GM23338 (cell line): ENCODE measurements around the gene OTOG. TPM values are rescaled to one million over a fixed set of nuclear protein-coding genes. Genes with fewer than 3 reads are reported as not detected.

ENCODE experiments used
- ATAC-seq: fragments of 200-7000 bp; cut with Tn5 transposase; 3 replicates; pipeline ENCODE4 v1.9.1; 2020
- DNase-seq: peaks from one replicate; pipeline ENCODE4 v3.0.0-alpha.2; 2015; ENCODE audit warnings: low spot score
- H2AFZ ChIP-seq: fragments of 200-600 bp; sonication (generic); 2 replicates; pipeline ENCODE4 v1.8.0; 2016; ENCODE audit warnings: antibody characterized with exemption, mild to moderate bottlenecking, moderate library complexity
- H3F3A ChIP-seq: fragments of 200-600 bp; sonication (generic); replicated peaks from 2 replicates; pipeline ENCODE4 v1.8.0; 2017; ENCODE audit warnings: antibody characterized with exemption, mixed run types, low read depth
- H3K27ac ChIP-seq: fragments of 200-600 bp; sonication (generic); 2 replicates; pipeline ENCODE4 v1.6.1; 2016; ENCODE audit warnings: low read depth
- H3K27me3 ChIP-seq: fragments of 200-600 bp; sonication (generic); 2 replicates; pipeline ENCODE4 v1.8.0; 2016; ENCODE audit warnings: mild to moderate bottlenecking, mixed run types, moderate library complexity; ENCODE audit not compliant: insufficient read depth
- H3K36me3 ChIP-seq: fragments of 200-600 bp; sonication (generic); 2 replicates; pipeline ENCODE4 v1.8.0; 2016; ENCODE audit warnings: mild to moderate bottlenecking; ENCODE audit not compliant: insufficient read depth
- H3K4me1 ChIP-seq: fragments of 200-600 bp; sonication (generic); 2 replicates; pipeline ENCODE4 v1.8.0; 2016; ENCODE audit warnings: mild to moderate bottlenecking, moderate library complexity; ENCODE audit not compliant: insufficient read depth
- H3K4me2 ChIP-seq: fragments of 200-600 bp; sonication (generic); 2 replicates; pipeline ENCODE4 v1.7.1; 2017; ENCODE audit warnings: mixed run types
- H3K4me3 ChIP-seq: fragments of 200-600 bp; sonication (generic); 2 replicates; pipeline ENCODE4 v1.6.1; 2016; ENCODE audit warnings: mixed run types
- H3K79me2 ChIP-seq: fragments of 200-600 bp; sonication (generic); replicated peaks from 2 replicates; pipeline ENCODE4 v1.8.0; 2017; ENCODE audit warnings: mild to moderate bottlenecking; ENCODE audit not compliant: insufficient read depth
- H3K9me2 ChIP-seq: fragments of 200-600 bp; sonication (generic); 2 replicates; pipeline ENCODE4 v1.8.0; 2017; ENCODE audit not compliant: insufficient read depth
- H4K20me1 ChIP-seq: fragments of 200-600 bp; sonication (generic); replicated peaks from 2 replicates; pipeline ENCODE4 v1.8.0; 2017; ENCODE audit warnings: mild to moderate bottlenecking; ENCODE audit not compliant: insufficient read depth
- H3K27ac Mint-ChIP-seq: 2 replicates; pipeline ENCODE4 v1.8.0; 2020; ENCODE audit warnings: inconsistent platforms, mild to moderate bottlenecking, moderate library complexity, mixed read lengths
- H3K27me3 Mint-ChIP-seq: 3 replicates; pipeline ENCODE4 v1.8.0; 2022; ENCODE audit warnings: low read depth, mild to moderate bottlenecking, moderate library complexity, mixed read lengths, inconsistent platforms; ENCODE audit not compliant: insufficient read depth, poor library complexity
- H3K36me3 Mint-ChIP-seq: 3 replicates; pipeline ENCODE4 v1.8.0; 2021; ENCODE audit warnings: low read depth, mild to moderate bottlenecking, inconsistent platforms, moderate library complexity, mixed read lengths
- H3K4me1 Mint-ChIP-seq: 3 replicates; pipeline ENCODE4 v1.8.0; 2020; ENCODE audit warnings: mild to moderate bottlenecking, inconsistent platforms, mixed read lengths
- H3K4me3 Mint-ChIP-seq: 3 replicates; pipeline ENCODE4 v1.8.0; 2021; ENCODE audit warnings: moderate library complexity, mild to moderate bottlenecking, inconsistent platforms, mixed read lengths
- H3K9me3 Mint-ChIP-seq: 3 replicates; pipeline ENCODE4 v1.8.0; 2020; ENCODE audit warnings: moderate library complexity, mild to moderate bottlenecking, inconsistent platforms, mixed read lengths
- CREB1 ChIP-seq: fragments of 250-450 bp; sonication (Bioruptor Pico); IDR thresholded peaks from 2 replicates; pipeline ENCODE4 v1.5.0; 2020; ENCODE audit warnings: low read depth, mild to moderate bottlenecking, moderate library complexity
- EZH2 ChIP-seq: fragments of 200-600 bp; sonication (generic); IDR thresholded peaks from one replicate; pipeline ENCODE4 v1.8.0; 2017; ENCODE audit warnings: antibody characterized with exemption, mild to moderate bottlenecking, low read depth; ENCODE audit not compliant: unreplicated experiment
- JUNB ChIP-seq: IDR thresholded peaks from one replicate; pipeline ENCODE4 v1.6.1; 2016; ENCODE audit warnings: antibody characterized with exemption; ENCODE audit not compliant: unreplicated experiment
- NANOG ChIP-seq: IDR thresholded peaks from 2 replicates; pipeline ENCODE4 v1.6.1; 2016; ENCODE audit warnings: antibody characterized with exemption, borderline replicate concordance
- POLR2AphosphoS5 ChIP-seq: IDR thresholded peaks from 2 replicates; pipeline ENCODE4 v1.6.1; 2016; ENCODE audit warnings: antibody characterized with exemption, low read depth
- REST ChIP-seq: IDR thresholded peaks from one replicate; pipeline ENCODE4 v1.6.1; 2018; ENCODE audit warnings: antibody characterized with exemption; ENCODE audit not compliant: unreplicated experiment
- polyA plus RNA-seq: library from polyadenylated mRNA; unstranded; fragments of >200 nt; fragmentation: Nextera tagmentation; extraction: Ambion mirVana; gene quantifications from 2 replicates; pipeline ENCODE4 v1.2.1, GENCODE V29; 2016
- total RNA-seq: library from RNA; depleted of rRNA; stranded (reverse); fragments of >200 nt; shearing (Covaris generic); gene quantifications from 2 replicates; pipeline ENCODE4 v1.2.3, GENCODE V29; 2014

Gene OTOG
- total and polyA plus RNA-seq, 2 experiments from 2014 or later: 0.40 to 0.52 TPM

- TF ChIP-seq REST: no peak
- no peak for TF ChIP-seq JUNB
Observed at GRCh38 chr11:17649261-17649660, 102.2 kb downstream of the OTOG start (continued).

GRCh38 chr11:17649696-17650095 lies 102.6 kb downstream of the OTOG start:
- H3F3A ChIP-seq: no peaks in the 10 kb centered on the region
- DNase-seq (no peak), ATAC-seq (no peak)
- H2AFZ ChIP-seq: no peak overlapping the region
- no peak overlapping the region for H3K27ac Mint-ChIP-seq
- H3K36me3 Mint-ChIP-seq: no peaks in the 10 kb centered on the region
- no peaks in the 10 kb centered on the region; the same call in 1 of the 2 replicates for H4K20me1 ChIP-seq
- peaks cover 26% of the 10 kb centered on the region; the same call in 2 of the 3 replicates for H3K4me1 Mint-ChIP-seq
- H3K4me3 ChIP-seq: no peak overlapping the region
- H3K27me3 Mint-ChIP-seq: peaks cover 17% of the 10 kb centered on the region
- no peaks in the 10 kb centered on the region for H3K79me2 ChIP-seq
- H3K4me1 ChIP-seq: 0 out of 2 replicates have a peak, but pooled peaks cover 2% of the 10 kb centered on the region
- no peaks in the 10 kb centered on the region for H3K9me2 ChIP-seq
- no peak overlapping the region for H3K4me3 Mint-ChIP-seq
- H3K4me2 ChIP-seq: no peak overlapping the region
- no peak overlapping the region for H3K27ac ChIP-seq
- no peak for TF ChIP-seq POLR2AphosphoS5
- H3K27me3 ChIP-seq: no peaks in the 10 kb centered on the region
- H3K9me3 Mint-ChIP-seq: peaks cover 4% of the 10 kb centered on the region; the same call in 2 of the 3 replicates
- no peaks in the 10 kb centered on the region for H3K36me3 ChIP-seq

GRCh38 chr11:17650127-17650911 lies 103.3 kb downstream of the OTOG start:
- peaks cover 10% of the 10 kb centered on the region for H3K9me3 Mint-ChIP-seq
- H2AFZ ChIP-seq: no peak overlapping the region

More at GRCh38 chr11:17650127-17650911, 103.3 kb downstream of the OTOG start:
- ATAC-seq (no peak), DNase-seq (no peak)
- TF ChIP-seq NANOG (no peak), CREB1 (no peak), EZH2 (no peak)
- peaks cover 26% of the 10 kb centered on the region; the same call in 2 of the 3 replicates for H3K4me1 Mint-ChIP-seq
- H3K4me3 Mint-ChIP-seq: no peak overlapping the region
- H3F3A ChIP-seq: no peaks in the 10 kb centered on the region
- H3K36me3 ChIP-seq: no peaks in the 10 kb centered on the region
- no peaks in the 10 kb centered on the region; the same call in 1 of the 2 replicates for H4K20me1 ChIP-seq
- no peak overlapping the region for H3K27ac Mint-ChIP-seq
- H3K4me1 ChIP-seq: 0 out of 2 replicates have a peak, but pooled peaks cover 2% of the 10 kb centered on the region
- no peak overlapping the region for H3K4me3 ChIP-seq
- no peaks in the 10 kb centered on the region for H3K79me2 ChIP-seq
- H3K9me2 ChIP-seq: no peaks in the 10 kb centered on the region
- no peaks in the 10 kb centered on the region for H3K36me3 Mint-ChIP-seq
- peaks cover 17% of the 10 kb centered on the region for H3K27me3 Mint-ChIP-seq
- no peaks in the 10 kb centered on the region for H3K27me3 ChIP-seq
- H3K4me2 ChIP-seq: no peak overlapping the region
- H3K27ac ChIP-seq: no peak overlapping the region
